A673 (cell line): ENCODE data around the gene VPS16. TPM values are rescaled to one million over a fixed set of nuclear protein-coding genes. Genes with fewer than 3 reads are reported as not detected.

Experiments
- BruUV-seq: library from RNA; stranded (reverse); fragments of 400-500 nt; replicated peaks from 2 replicates; lab custom pipeline; 2021; lab: Mats Ljungman, UMichigan
- CTCF ChIA-PET: fragments of 300-600 bp; sonication (Branson Sonifier 250); formaldehyde crosslinking; loops from one replicate; lab custom pipeline; 2022; ENCODE audit warnings: antibody characterized with exemption; lab: Charles Lee
- POLR2A ChIA-PET: fragments of 300-600 bp; sonication (Branson Sonifier 250); formaldehyde crosslinking; loops from one replicate; lab custom pipeline; 2022; ENCODE audit warnings: antibody characterized with exemption; ENCODE audit not compliant: low non-redundant PET; lab: Charles Lee
- DNase-seq: peaks from one replicate; pipeline ENCODE4 v3.0.0-alpha.2; 2015; ENCODE audit warnings: low spot score
- H3K27ac ChIP-seq: fragments of 200-600 bp; sonication (generic); 2 replicates; pipeline ENCODE4 v1.5.1; 2016; ENCODE audit warnings: mixed run types, low read depth, mild to moderate bottlenecking, mixed read lengths, antibody characterized with exemption, low read length; ENCODE audit not compliant: poor library complexity, severe bottlenecking
- H3K27me3 ChIP-seq: fragments of 200-600 bp; sonication (generic); replicated peaks from 2 replicates; pipeline ENCODE4 v1.6.1; 2017; ENCODE audit warnings: mixed run types, low read depth, mild to moderate bottlenecking, mixed read lengths, antibody characterized with exemption, low read length; ENCODE audit not compliant: insufficient read depth, poor library complexity
- H3K36me3 ChIP-seq: fragments of 200-600 bp; sonication (generic); 2 replicates; pipeline ENCODE4 v1.6.1; 2016; ENCODE audit warnings: mixed run types, mild to moderate bottlenecking, mixed read lengths, antibody characterized with exemption, low read length; ENCODE audit not compliant: insufficient read depth, poor library complexity, severe bottlenecking
- H3K4me1 ChIP-seq: fragments of 200-600 bp; sonication (generic); 2 replicates; pipeline ENCODE4 v1.6.1; 2017; ENCODE audit warnings: mixed run types, mild to moderate bottlenecking, mixed read lengths, antibody characterized with exemption, low read length; ENCODE audit not compliant: insufficient read depth, poor library complexity, severe bottlenecking
- H3K4me3 ChIP-seq: fragments of 200-600 bp; sonication (generic); 2 replicates; pipeline ENCODE4 v1.5.1; 2016; ENCODE audit warnings: low read depth, mixed run types, mild to moderate bottlenecking, mixed read lengths, low read length; ENCODE audit not compliant: poor library complexity, severe bottlenecking
- H3K9me3 ChIP-seq: fragments of 200-600 bp; sonication (generic); 2 replicates; pipeline ENCODE4 v1.6.1; 2016; ENCODE audit warnings: mixed run types, low read depth, mild to moderate bottlenecking, mixed read lengths, antibody characterized with exemption, low read length; ENCODE audit not compliant: poor library complexity, severe bottlenecking
- EZH2 ChIP-seq: fragments of 200-600 bp; sonication (generic); IDR thresholded peaks from 2 replicates; pipeline ENCODE4 v1.6.1; 2017; ENCODE audit warnings: borderline replicate concordance, low read depth, mild to moderate bottlenecking, mixed read lengths, antibody characterized with exemption, low read length; ENCODE audit not compliant: poor library complexity, severe bottlenecking
- intact Hi-C: fragments of 100-400 bp; cut with micrococcal nuclease; formaldehyde crosslinking; loops from one replicate; pipeline ENCODE4 v1.10.0; 2022; ENCODE audit not compliant: unreplicated experiment
- total RNA-seq: library from RNA; stranded (reverse); gene quantifications from 2 replicates; pipeline ENCODE4 v1.2.3, GENCODE V29; 2021
- TF ChIP-seq, protein P1 (sequence below): fragments of 300-800, 200-600 bp; sonication (generic); conservative IDR thresholded peaks from 2 replicates; pipeline ENCODE4 v1.5.1; 2017; ENCODE audit warnings: low read depth, mild to moderate bottlenecking, antibody characterized with exemption, low read length, moderate library complexity, mixed read lengths

VPS16 gene
- total RNA-seq, 1 experiment from 2014 or later, result 37.8 TPM

DNA sequence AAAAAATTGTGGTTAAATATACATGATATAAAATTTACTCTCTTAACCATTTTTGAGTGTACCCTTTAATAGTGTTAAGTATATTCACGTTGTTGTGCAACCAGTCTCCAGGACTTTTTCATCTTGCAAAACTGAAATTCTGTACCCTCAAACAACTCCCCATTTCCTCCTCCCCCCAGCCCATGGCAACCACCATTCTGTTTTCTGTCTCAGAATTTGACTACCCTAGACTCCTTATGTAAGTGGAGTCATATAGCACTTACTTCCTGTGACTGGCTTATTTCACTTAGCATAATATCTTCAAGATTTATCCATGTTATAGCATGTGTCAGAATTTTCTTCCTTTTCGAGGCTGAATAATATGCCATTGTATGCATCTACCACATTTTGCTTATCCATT is 5.1 kb downstream of the VPS16 start:
- TF ChIP-seq EZH2, result no peak
- TF ChIP-seq, protein P1, sequence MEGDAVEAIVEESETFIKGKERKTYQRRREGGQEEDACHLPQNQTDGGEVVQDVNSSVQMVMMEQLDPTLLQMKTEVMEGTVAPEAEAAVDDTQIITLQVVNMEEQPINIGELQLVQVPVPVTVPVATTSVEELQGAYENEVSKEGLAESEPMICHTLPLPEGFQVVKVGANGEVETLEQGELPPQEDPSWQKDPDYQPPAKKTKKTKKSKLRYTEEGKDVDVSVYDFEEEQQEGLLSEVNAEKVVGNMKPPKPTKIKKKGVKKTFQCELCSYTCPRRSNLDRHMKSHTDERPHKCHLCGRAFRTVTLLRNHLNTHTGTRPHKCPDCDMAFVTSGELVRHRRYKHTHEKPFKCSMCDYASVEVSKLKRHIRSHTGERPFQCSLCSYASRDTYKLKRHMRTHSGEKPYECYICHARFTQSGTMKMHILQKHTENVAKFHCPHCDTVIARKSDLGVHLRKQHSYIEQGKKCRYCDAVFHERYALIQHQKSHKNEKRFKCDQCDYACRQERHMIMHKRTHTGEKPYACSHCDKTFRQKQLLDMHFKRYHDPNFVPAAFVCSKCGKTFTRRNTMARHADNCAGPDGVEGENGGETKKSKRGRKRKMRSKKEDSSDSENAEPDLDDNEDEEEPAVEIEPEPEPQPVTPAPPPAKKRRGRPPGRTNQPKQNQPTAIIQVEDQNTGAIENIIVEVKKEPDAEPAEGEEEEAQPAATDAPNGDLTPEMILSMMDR, result no peak
- Histone ChIP-seq H3K4me1 (peaks cover 4% of the 10 kb centered on the region), H3K27me3 (no peaks in the 10 kb centered on the region), H3K36me3 (no peaks in the 10 kb centered on the region), H3K4me3 (no peak overlapping the region), H3K9me3 (no peaks in the 10 kb centered on the region), H3K27ac (no peak overlapping the region)
- no peak for DNase-seq
- BruUV-seq, result no TSS peak
- intact Hi-C loops, result no loop called here
- CTCF ChIA-PET, result no interaction called here
- POLR2A ChIA-PET, result no interaction called here

DNA sequence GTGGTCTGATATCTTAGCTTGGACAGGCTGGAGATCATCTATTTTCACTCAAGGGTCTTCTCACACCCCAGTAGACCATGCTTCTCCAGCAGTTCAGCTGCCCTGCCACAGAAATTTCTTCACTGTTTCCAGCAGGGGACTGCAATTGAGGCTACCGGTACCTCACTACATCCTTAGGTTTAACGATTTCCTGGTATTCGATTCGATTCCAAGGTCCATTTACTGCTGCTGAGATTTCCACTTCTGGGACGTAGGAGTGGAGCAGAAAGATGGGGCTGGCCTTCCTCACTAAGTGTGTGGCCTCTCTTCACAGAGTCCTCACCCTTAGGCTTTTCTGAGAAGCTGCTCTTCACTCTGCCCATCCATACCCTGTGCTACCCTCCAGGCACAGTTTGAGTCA is 6.2 kb downstream of the VPS16 start:
- no peak overlapping the region for H3K4me3 ChIP-seq
- CTCF ChIA-PET, result no interaction called here
- no peaks in the 10 kb centered on the region for H3K36me3 ChIP-seq
- TF ChIP-seq, protein P1, result no peak
- TF ChIP-seq EZH2, result no peak
- H3K9me3 ChIP-seq, result no peaks in the 10 kb centered on the region
- DNase-seq, result no peak
- H3K4me1 ChIP-seq, result peaks cover under 1% of the 10 kb centered on the region
- POLR2A ChIA-PET, result no interaction called here
- H3K27me3 ChIP-seq, result no peaks in the 10 kb centered on the region
- intact Hi-C loops, result no loop called here
- BruUV-seq, result no TSS peak
- H3K27ac ChIP-seq, result no peak overlapping the region

- POLR2A ChIA-PET, result no interaction called here
- Histone ChIP-seq H3K4me1 (no peaks in the 10 kb centered on the region), H3K9me3 (no peaks in the 10 kb centered on the region), H3K4me3 (no peak overlapping the region), H3K36me3 (no peaks in the 10 kb centered on the region), H3K27me3 (no peaks in the 10 kb centered on the region), H3K27ac (no peak overlapping the region)
- CTCF ChIA-PET, result no interaction called here
- no peak for DNase-seq
- TF ChIP-seq, protein P1, result no peak
- TF ChIP-seq EZH2, result no peak
- BruUV-seq, result no TSS peak
- intact Hi-C loops, result no loop called here
Measured at GRCh38 chr20:2847802-2848201, 7.3 kb downstream of the VPS16 start.
